NCI-H524 treated with DMSO at 0.1 percent for 48 hours (cell line): Measurements from ENCODE around the gene ABLIM1.

Experiments
- DNase-seq: peaks from one replicate; lab custom pipeline; 2025; lab: John Stamatoyannopoulos, UW

The ABLIM1 gene

GRCh38 chr10:114408112-114408967 is 249.7 kb downstream of the ABLIM1 start:
- DNase-seq: no peak

- no peak for DNase-seq
These were observed 251.6 kb downstream of the ABLIM1 start for GRCh38 chr10:114406455-114406854.

GRCh38 chr10:114405011-114405350 is 253.1 kb downstream of the ABLIM1 start:
- DNase-seq: no peak

DNA sequence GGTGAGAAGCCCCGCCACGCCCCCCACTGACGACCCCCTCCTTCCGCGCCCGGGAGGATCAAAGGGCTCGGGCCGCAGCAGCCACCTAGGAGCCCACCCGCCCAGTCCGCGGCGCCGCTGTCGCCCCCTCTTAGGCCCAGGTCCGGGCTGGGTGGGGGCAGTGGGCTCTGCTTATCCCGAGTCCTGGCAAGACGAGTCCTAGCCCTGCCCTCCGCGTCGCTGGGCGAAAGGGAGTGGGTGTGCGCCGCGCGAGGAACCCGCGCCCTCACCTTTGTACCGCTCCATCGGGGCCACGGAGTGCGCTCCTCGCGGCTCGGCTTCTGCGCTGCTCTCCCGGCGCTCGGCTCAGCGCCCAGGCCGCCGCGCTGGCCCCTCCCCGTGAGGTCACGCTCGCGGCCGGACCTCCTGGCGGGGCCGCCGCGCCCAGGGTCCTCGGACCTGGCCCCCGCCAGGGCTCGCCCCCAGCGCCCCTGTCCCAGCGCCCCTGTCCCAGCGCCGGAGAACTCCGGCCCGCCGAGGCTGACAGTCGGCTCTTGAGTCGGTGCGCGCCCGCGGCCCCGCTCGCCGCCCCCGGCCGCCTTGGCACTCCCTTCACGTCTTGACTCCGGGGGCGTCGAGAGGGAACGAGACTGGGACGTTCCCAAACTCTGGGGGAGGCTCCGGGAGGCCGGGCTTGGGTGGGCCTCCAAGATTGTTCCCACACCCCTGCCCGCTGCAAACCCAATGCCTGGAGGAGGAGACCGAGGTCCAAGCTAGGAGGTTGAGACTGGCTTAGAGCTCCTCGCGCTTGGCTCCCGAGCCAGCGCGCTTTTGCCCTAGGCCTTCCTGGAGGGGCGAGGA is 253.7 kb downstream of the ABLIM1 start, which contains the start of gene AFAP1L2:
Gene AFAP1L2 (minus strand): TSS at position 332 of the 840 bp plus-strand sequence. CDS start 47 bp downstream, at position 285.
- no peak for DNase-seq

DNA sequence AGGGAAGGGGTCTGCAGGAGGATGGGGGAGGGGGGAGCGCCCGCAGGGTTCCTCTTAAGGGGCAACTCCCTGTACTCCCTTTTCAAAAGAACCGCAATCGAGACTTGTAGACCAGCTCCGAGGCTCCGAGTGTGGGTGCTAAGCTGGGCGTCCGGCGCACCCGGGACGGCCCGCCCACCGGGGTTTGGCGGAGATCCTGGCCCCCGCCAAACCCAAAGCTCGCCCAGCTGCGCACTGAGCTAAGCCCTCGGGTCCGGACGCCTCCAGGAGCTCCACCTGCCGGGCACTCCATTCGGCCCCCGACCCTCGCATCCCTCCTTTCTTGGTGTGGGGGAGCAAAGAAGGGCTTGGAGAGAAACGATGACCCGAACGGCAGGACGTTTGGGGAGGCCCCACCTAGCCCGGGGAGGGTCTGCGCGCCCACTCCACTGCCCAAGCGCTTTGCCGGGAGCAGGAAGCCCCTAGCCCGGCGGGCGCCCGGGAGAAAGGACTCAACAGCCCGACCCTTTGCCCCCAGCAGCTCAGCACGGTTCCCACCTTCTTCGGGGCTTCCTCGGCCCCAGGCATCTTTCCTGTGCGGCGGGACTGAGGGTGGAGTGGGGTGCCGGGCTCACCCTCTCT is 254.4 kb downstream of the ABLIM1 start:
- no peak for DNase-seq

GRCh38 chr10:114402871-114403540 is 255.1 kb downstream of the ABLIM1 start:
- DNase-seq: no peak

GRCh38 chr10:114402233-114402632 is 255.8 kb downstream of the ABLIM1 start:
- no peak for DNase-seq

DNA sequence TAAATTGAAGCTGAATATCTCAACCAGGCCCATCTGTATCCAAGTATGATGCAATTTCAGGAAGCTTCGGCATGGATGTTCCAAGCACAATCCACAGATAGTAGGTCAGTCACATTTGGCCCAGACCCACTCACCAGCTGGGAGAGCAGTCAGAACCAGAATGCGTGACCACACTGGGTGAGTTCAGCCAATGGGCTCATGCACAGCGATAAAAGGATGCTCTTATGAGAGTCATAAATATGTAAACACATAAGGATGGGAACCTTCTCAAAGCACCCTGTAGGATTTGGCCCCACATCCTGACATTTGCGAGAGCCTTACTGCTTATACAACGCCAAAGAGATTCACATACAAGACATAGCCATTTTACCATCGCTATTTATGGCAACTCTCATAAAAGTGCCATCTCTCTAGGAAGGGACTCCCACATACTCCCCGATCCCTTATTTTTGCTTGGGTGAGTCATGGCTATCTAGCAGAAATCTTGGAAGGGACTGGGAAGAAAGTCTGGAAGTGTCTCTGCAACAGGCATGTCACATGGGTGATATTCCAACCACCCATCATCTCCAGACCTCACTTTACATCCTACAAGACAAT is 256.8 kb downstream of the ABLIM1 start:
- DNase-seq: no peak

GRCh38 chr10:114400091-114400490 is 258.0 kb downstream of the ABLIM1 start:
- no peak for DNase-seq

DNA sequence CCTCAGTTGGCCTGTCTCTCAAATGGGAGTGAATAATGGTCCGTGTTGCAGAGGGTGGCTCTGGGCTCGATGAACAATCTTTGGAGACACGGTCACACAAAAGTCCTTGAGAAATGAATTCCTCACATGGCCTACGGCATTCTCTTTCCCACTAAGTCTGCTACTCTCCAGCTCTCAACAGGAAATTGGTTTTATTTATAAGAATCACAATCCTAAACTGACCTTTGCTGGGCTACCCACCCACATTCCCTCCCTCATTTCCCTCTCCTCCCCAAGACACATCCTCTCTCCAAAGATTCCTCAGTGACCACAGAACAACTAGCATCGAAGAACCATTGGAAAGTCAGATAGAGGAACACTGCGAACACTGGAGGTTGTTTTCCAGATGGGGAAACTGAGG is 258.5 kb downstream of the ABLIM1 start:
- no peak for DNase-seq

- no peak for DNase-seq
These were observed 259.3 kb downstream of the ABLIM1 start for GRCh38 chr10:114398587-114399331.

DNA sequence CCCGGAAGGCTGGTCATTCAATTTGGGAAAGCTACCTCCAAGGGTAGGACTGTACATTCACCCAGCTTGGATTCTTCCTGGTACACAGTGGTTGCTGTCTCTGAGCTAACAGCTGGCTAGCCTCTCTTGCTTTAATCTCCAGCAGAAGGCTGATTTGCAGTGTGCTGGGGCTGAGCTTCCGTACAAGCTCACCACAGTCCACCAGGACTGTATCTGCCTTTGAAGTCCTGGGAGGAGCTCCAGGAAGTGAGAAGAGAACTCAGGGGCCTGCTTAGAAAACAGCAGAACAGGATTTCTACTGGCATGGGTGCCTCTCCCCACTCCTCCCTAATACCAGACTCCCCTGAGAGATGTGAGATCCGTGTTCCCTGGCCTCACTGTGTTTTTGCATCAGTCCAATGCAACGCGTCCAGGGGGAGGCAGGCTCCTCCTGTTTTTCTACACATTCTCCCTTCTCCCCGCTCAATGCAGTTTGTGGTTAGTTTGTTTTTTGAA is 260.4 kb downstream of the ABLIM1 start:
- DNase-seq: no peak

DNA sequence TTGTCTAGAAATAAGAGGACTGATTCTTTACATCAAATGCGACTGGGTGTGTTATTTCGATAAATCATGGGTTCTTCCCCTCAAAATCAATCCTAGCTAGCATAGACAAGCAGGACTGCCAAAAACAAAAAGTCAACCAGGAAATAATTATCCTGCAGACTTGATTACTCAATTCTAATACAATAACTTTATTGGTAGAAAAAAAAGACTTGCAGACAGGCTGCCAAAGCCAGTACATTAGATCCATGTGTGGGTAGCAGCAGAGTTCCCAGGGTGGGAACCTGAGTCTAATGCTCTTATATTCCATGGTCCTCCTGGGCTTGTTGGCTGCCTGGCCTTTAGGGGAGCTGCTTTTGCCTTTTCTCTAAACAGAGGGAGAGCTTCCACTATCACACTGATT is 261.6 kb downstream of the ABLIM1 start:
- DNase-seq: no peak

GRCh38 chr10:114395366-114396022 is 262.6 kb downstream of the ABLIM1 start:
- DNase-seq: no peak

DNA sequence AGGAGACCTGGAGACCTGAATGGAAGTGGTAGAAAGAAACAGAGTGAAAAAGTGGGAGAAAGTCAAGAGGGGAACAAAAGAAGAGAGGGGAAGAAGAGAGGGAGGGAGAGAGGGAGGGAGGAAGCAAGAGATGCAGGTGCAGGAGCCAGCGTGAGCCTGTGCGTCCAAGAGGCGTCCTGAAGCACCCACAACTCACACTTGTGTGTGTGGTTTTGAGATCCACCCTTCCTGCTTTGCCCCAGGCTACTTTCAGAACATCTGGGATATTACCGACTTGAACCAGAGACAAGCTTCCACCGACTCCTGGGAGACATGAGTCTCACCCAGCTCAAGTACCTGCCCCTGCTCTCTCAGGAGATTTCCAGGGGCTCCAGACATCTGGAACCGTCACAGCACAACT is 263.5 kb downstream of the ABLIM1 start:
- no peak for DNase-seq

GRCh38 chr10:114393886-114394285 is 264.2 kb downstream of the ABLIM1 start:
- DNase-seq: no peak

GRCh38 chr10:114393482-114393881 is 264.6 kb downstream of the ABLIM1 start:
- no peak for DNase-seq

DNA sequence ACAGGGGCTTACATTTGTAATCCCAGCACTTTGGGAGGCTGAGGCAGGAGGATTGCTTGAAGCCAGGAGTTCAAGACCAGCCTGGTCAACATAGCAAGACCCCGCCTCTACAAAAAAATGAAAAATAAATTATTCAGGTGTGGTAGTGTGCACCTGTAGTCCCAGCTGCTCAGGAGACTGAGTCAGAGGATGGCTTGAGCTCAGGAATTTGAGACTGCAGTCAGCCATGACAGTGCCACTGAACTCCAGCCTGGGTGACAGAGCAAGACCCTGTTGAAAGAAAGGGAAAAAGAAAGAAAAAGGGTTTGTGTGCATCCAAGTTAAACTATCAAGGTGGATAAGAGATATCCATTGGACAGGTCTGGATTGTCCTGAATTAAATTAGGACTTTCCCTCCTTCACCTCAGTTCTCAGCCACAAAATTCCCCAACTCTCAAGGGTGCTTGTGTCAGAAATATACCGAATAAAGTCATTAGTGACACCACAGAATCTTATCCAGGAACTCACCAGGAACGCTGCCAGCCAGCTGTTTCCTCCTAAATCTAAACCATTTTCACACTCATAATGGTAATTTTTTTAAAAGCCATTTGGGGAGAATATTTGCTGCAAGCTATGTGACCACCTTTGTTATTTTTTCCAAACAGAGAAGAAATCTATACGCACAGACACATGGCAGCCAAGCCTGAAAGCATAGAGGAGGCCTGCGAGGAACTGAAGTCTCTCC is 265.8 kb downstream of the ABLIM1 start:
- DNase-seq: no peak

GRCh38 chr10:114391599-114391998 is 266.5 kb downstream of the ABLIM1 start:
- DNase-seq: no peak

GRCh38 chr10:114389426-114389825 is 268.6 kb downstream of the ABLIM1 start:
- DNase-seq: no peak
